Measurements from ENCODE around the gene MCM7.

MCM7 gene

GRCh38 chr7:100111156-100111555 is 10.0 kb upstream of the MCM7 start:
- Histone ChIP-seq H3K27me3 (ENCODE audit: insufficient read depth, low read length, poor library complexity, severe bottlenecking) (no peaks in the 10 kb centered on the region), H3K79me2 (ENCODE audit: insufficient read depth, low read length) (no peaks in the 10 kb centered on the region), H3K4me1 (ENCODE audit: insufficient read depth, low read length, poor library complexity, severe bottlenecking) (no peaks in the 10 kb centered on the region), H3K36me3 (ENCODE audit: insufficient read depth, low read length) (peaks cover 19% of the 10 kb centered on the region; the same call in 1 of the 2 replicates), H4K20me1 (ENCODE audit: insufficient read depth, low read length, poor library complexity, severe bottlenecking) (no peaks in the 10 kb centered on the region), H3K9ac (ENCODE audit: low read depth, low read length, poor library complexity, severe bottlenecking) (no peak overlapping the region), H3K4me3 (ENCODE audit: low read length, poor library complexity, severe bottlenecking) (no peak overlapping the region), H3F3A (ENCODE audit: low read depth) (no peaks in the 10 kb centered on the region), H3K9me3 (ENCODE audit: insufficient read depth, low read depth, low read length) (no peaks in the 10 kb centered on the region), H3K4me2 (ENCODE audit: low read depth, low read length, poor library complexity, severe bottlenecking) (no peak overlapping the region), H3K9me2 (replicated peaks; ENCODE audit: low read depth, low read length) (no peaks in the 10 kb centered on the region), H2AFZ (ENCODE audit: low read length) (no peak overlapping the region)
- TF ChIP-seq, protein P1, sequence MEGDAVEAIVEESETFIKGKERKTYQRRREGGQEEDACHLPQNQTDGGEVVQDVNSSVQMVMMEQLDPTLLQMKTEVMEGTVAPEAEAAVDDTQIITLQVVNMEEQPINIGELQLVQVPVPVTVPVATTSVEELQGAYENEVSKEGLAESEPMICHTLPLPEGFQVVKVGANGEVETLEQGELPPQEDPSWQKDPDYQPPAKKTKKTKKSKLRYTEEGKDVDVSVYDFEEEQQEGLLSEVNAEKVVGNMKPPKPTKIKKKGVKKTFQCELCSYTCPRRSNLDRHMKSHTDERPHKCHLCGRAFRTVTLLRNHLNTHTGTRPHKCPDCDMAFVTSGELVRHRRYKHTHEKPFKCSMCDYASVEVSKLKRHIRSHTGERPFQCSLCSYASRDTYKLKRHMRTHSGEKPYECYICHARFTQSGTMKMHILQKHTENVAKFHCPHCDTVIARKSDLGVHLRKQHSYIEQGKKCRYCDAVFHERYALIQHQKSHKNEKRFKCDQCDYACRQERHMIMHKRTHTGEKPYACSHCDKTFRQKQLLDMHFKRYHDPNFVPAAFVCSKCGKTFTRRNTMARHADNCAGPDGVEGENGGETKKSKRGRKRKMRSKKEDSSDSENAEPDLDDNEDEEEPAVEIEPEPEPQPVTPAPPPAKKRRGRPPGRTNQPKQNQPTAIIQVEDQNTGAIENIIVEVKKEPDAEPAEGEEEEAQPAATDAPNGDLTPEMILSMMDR (conservative IDR thresholded peaks at IDR 0.05; ENCODE audit: low read length), result no peak
- no peak for TF ChIP-seq EZH2phosphoT487 (IDR thresholded peaks at IDR 0.05; ENCODE audit: borderline replicate concordance)

DNA sequence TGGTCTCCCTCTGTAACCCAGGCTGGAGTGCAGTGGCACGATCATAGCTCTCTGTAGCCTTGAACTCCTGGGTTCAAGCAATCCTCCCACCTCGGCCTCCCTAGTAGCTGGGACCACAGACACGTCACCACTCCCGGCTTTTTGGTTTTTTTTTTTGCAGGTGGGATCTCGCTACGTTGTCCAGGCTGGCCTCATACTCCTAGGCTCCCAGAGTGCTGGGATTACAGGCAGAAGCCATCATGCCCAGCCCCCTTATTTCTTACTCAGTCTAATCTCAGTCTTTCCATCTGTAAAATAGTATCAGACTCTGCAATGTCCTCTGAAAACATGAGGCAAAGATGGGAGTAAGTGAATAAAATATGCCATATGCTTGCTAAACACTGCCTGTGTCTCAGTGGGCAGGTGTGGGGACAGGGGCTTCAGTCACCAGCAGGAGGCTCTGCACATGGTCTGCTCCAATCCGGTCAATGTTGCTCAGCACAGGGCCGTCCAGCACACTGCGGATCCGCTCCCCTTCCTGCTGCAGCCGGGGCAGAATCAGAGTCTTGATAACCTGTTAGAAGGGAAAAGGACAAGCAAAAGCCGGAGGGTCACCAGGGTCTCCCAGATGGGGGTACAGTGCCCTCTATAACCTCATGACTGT is 8.4 kb upstream of the MCM7 start:
- H3K79me2 ChIP-seq (ENCODE audit: insufficient read depth, low read length), result no peaks in the 10 kb centered on the region
- peaks cover 19% of the 10 kb centered on the region; the same call in 1 of the 2 replicates for H3K36me3 ChIP-seq (ENCODE audit: insufficient read depth, low read length)
- no peaks in the 10 kb centered on the region for H3K9me2 ChIP-seq (replicated peaks; ENCODE audit: low read depth, low read length)
- no peak overlapping the region for H2AFZ ChIP-seq (ENCODE audit: low read length)
- no peaks in the 10 kb centered on the region for H3K4me1 ChIP-seq (ENCODE audit: insufficient read depth, low read length, poor library complexity, severe bottlenecking)
- no peaks in the 10 kb centered on the region for H3F3A ChIP-seq (ENCODE audit: low read depth)
- H3K27me3 ChIP-seq (ENCODE audit: insufficient read depth, low read length, poor library complexity, severe bottlenecking), result no peaks in the 10 kb centered on the region
- TF ChIP-seq, protein P1 (conservative IDR thresholded peaks at IDR 0.05; ENCODE audit: low read length), result peak; percentile 36; the same call in 1 of the 2 replicates
- TF ChIP-seq EZH2phosphoT487 (IDR thresholded peaks at IDR 0.05; ENCODE audit: borderline replicate concordance), result no peak
- H4K20me1 ChIP-seq (ENCODE audit: insufficient read depth, low read length, poor library complexity, severe bottlenecking), result no peaks in the 10 kb centered on the region
- no peak overlapping the region for H3K4me3 ChIP-seq (ENCODE audit: low read length, poor library complexity, severe bottlenecking)
- H3K4me2 ChIP-seq (ENCODE audit: low read depth, low read length, poor library complexity, severe bottlenecking), result no peak overlapping the region
- no peaks in the 10 kb centered on the region for H3K9me3 ChIP-seq (ENCODE audit: insufficient read depth, low read depth, low read length)
- H3K9ac ChIP-seq (ENCODE audit: low read depth, low read length, poor library complexity, severe bottlenecking), result no peak overlapping the region

DNA sequence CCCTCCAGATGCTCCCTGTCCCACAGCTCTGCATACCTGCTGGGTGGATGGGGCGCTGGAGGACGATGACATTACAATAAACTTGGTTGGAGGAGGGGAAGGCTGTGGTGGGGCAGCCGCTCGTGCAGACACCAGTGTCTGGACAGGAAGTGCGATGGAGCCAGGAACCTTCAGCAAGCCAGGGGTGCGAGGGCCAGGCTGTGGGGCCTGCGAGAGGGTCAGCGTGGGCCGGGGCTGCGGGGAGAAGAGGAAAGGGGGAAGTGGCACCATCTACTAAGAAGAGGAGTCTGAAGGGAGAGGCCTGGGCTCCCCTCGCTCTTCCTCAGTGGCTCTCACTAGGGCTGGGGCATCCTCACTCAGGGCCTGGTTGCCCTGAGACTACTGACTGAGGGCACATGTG is 6.7 kb upstream of the MCM7 start:
- no peak overlapping the region for H3K4me3 ChIP-seq (ENCODE audit: low read length, poor library complexity, severe bottlenecking)
- no peak overlapping the region for H3K4me2 ChIP-seq (ENCODE audit: low read depth, low read length, poor library complexity, severe bottlenecking)
- peaks cover 5% of the 10 kb centered on the region; the same call in 1 of the 2 replicates for H3K79me2 ChIP-seq (ENCODE audit: insufficient read depth, low read length)
- no peak for TF ChIP-seq EZH2phosphoT487 (IDR thresholded peaks at IDR 0.05; ENCODE audit: borderline replicate concordance)
- TF ChIP-seq, protein P1 (conservative IDR thresholded peaks at IDR 0.05; ENCODE audit: low read length), result no peak
- H4K20me1 ChIP-seq (ENCODE audit: insufficient read depth, low read length, poor library complexity, severe bottlenecking), result no peaks in the 10 kb centered on the region
- no peaks in the 10 kb centered on the region for H3K4me1 ChIP-seq (ENCODE audit: insufficient read depth, low read length, poor library complexity, severe bottlenecking)
- no peaks in the 10 kb centered on the region for H3K27me3 ChIP-seq (ENCODE audit: insufficient read depth, low read length, poor library complexity, severe bottlenecking)
- H2AFZ ChIP-seq (ENCODE audit: low read length), result no peak overlapping the region
- H3K9ac ChIP-seq (ENCODE audit: low read depth, low read length, poor library complexity, severe bottlenecking), result no peak overlapping the region
- no peaks in the 10 kb centered on the region for H3K9me2 ChIP-seq (replicated peaks; ENCODE audit: low read depth, low read length)
- no peaks in the 10 kb centered on the region for H3K9me3 ChIP-seq (ENCODE audit: insufficient read depth, low read depth, low read length)
- no peaks in the 10 kb centered on the region for H3F3A ChIP-seq (ENCODE audit: low read depth)
- H3K36me3 ChIP-seq (ENCODE audit: insufficient read depth, low read length), result peaks cover 15% of the 10 kb centered on the region; the same call in 1 of the 2 replicates
